Gastrocnemius medialis (tissue), 4 donors: ENCODE data around the gene TBC1D8. TPM values are rescaled to one million over a fixed set of nuclear protein-coding genes. Genes with fewer than 3 reads are reported as not detected.

Experiments
- ATAC-seq, 2 donors: fragments of 150-250 bp; one replicate each; pipeline ENCODE4 v1.9.1; 2016
- DNase-seq, 2 donors: peaks; one replicate each; pipeline ENCODE4 v3.0.0-alpha.2; 2019
- H3K27ac ChIP-seq, 4 donors: fragments of 200-600 bp; sonication (generic); 1 replicate in 1 of 4; 2 replicates in 3 of 4; pipeline ENCODE4 v1.5.1; 2016 to 2018; ENCODE audit warnings: mild to moderate bottlenecking in 2 of 4, moderate library complexity in 1 of 4
- H3K27me3 ChIP-seq, 3 donors: fragments of 200-600 bp; sonication (generic) in 2 of 3; 1 replicate in 1 of 3; 2 replicates in 2 of 3; pipeline versions ENCODE4 v1.5.1 to v1.6.0; 2016 to 2019; ENCODE audit warnings: mild to moderate bottlenecking in 1 of 3, moderate library complexity in 1 of 3
- H3K36me3 ChIP-seq, 2 donors: fragments of 200-600 bp; sonication (generic) in 1 of 2; one replicate each; pipeline ENCODE4 v1.5.1; 2017 to 2018
- H3K4me1 ChIP-seq, 2 donors: fragments of 200-600 bp; sonication (generic) in 1 of 2; one replicate each; pipeline ENCODE4 v1.5.1; 2016 to 2017; ENCODE audit warnings: mild to moderate bottlenecking in 2 of 2
- H3K4me3 ChIP-seq, 4 donors: fragments of 200-600 bp; sonication (generic) in 3 of 4; 1 replicate in 1 of 4; 2 replicates in 3 of 4; pipeline ENCODE4 v1.5.1; 2016 to 2019; ENCODE audit warnings: mild to moderate bottlenecking in 2 of 4
- H3K9me3 ChIP-seq, 3 donors: fragments of 200-600 bp; sonication (generic) in 2 of 3; 1 replicate in 1 of 3; 2 replicates in 2 of 3; pipeline ENCODE4 v1.5.1; 2016 to 2019
- POLR2A ChIP-seq, 2 donors: fragments of 450-650 bp; IDR thresholded peaks; one replicate each; pipeline ENCODE4 v1.6.1; 2017; ENCODE audit warnings: antibody characterized with exemption in 2 of 2, mild to moderate bottlenecking in 2 of 2, moderate library complexity in 2 of 2
- in situ Hi-C, 4 donors: fragments of 200-750 bp; cut with MboI; loops; one replicate each; pipeline versions ENCODE4 v1.15.0 to v1.8.0; 2017; ENCODE audit warnings: low sequenced_read_pairs in 4 of 4
- intact Hi-C: fragments of 100-400 bp; cut with DNase I; formaldehyde crosslinking; loops from one replicate; pipeline ENCODE4 v1.15.1; 2023; ENCODE audit warnings: low total_unique reads
- total RNA-seq, 4 donors: library from RNA; depleted of rRNA; stranded (reverse); fragments of >200 nt; gene quantifications; one replicate each; pipeline versions ENCODE4 v1.1.0 to v1.2.3, GENCODE V29; 2016
- TF ChIP-seq, protein P1 (sequence below), 5 experiments: fragments of 450-650 bp in 3 of 5; fragments of 200-600 bp in 2 of 5; sonication (generic) in 2 of 5; IDR thresholded peaks in 4 of 5; conservative IDR thresholded peaks in 1 of 5; 1 replicate in 4 of 5; 2 replicates in 1 of 5; pipeline ENCODE4 v1.5.1; 2016 to 2019; ENCODE audit warnings: antibody characterized with exemption in 5 of 5, mild to moderate bottlenecking in 3 of 5, moderate library complexity in 3 of 5

Gene TBC1D8
- total RNA-seq, 4 donors from 2014 or later: 103 to 298 (median 201) TPM

DNA sequence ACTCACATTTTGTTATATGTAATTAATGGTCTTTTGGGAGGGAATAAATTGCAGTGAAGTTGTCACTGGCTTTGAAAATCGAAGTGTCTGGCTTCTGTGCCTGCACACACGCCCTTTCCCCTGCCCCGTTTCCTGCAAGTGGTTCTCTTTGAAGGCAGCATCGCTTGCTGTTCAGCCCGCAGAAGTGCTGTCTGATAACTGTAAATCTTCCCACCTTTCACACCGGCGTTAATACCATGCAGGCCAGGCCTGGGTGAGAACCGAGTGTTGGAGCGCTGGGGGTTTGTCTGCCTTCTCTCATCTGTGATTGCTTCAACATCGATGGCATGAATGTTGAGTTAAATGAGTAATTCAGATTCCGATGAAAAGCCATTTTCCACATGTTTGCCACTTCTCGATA, 187.0 kb downstream of the TBC1D8 start:
- no peak overlapping the region for H3K4me3 ChIP-seq
- intact Hi-C loops (no loop called here), in situ Hi-C loops (no loop called here)
- H3K27ac ChIP-seq: no peak overlapping the region
- no peak for DNase-seq
- peaks cover 0 to 12% of the 10 kb centered on the region in 2 donors for H3K36me3 ChIP-seq
- ATAC-seq: no peak
- TF ChIP-seq, protein P1, sequence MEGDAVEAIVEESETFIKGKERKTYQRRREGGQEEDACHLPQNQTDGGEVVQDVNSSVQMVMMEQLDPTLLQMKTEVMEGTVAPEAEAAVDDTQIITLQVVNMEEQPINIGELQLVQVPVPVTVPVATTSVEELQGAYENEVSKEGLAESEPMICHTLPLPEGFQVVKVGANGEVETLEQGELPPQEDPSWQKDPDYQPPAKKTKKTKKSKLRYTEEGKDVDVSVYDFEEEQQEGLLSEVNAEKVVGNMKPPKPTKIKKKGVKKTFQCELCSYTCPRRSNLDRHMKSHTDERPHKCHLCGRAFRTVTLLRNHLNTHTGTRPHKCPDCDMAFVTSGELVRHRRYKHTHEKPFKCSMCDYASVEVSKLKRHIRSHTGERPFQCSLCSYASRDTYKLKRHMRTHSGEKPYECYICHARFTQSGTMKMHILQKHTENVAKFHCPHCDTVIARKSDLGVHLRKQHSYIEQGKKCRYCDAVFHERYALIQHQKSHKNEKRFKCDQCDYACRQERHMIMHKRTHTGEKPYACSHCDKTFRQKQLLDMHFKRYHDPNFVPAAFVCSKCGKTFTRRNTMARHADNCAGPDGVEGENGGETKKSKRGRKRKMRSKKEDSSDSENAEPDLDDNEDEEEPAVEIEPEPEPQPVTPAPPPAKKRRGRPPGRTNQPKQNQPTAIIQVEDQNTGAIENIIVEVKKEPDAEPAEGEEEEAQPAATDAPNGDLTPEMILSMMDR (IDR thresholded peaks at IDR 0.05 in 4 of 5, conservative IDR thresholded peaks at IDR 0.05 in 1 of 5): no peak
- no peak for TF ChIP-seq POLR2A (IDR thresholded peaks at IDR 0.05)
- peaks cover 0 to 2% of the 10 kb centered on the region in 2 donors for H3K4me1 ChIP-seq
- H3K27me3 ChIP-seq: no peaks in the 10 kb centered on the region
- H3K9me3 ChIP-seq: no peaks in the 10 kb centered on the region

GRCh38 chr2:100963026-100963375, 188.2 kb downstream of the TBC1D8 start:
- no peak for ATAC-seq
- H3K27ac ChIP-seq: no peak overlapping the region
- H3K27me3 ChIP-seq: no peaks in the 10 kb centered on the region

GRCh38 chr2:100962366-100963025, 188.7 kb downstream of the TBC1D8 start:
- no peak for ATAC-seq

More at GRCh38 chr2:100963026-100963375, 188.2 kb downstream of the TBC1D8 start:
- TF ChIP-seq, protein P1 (IDR thresholded peaks at IDR 0.05 in 4 of 5, conservative IDR thresholded peaks at IDR 0.05 in 1 of 5): no peak
- TF ChIP-seq POLR2A (IDR thresholded peaks at IDR 0.05): no peak
- intact Hi-C loops: no loop called here
- in situ Hi-C loops: no loop called here
- H3K9me3 ChIP-seq: no peaks in the 10 kb centered on the region
- no peak overlapping the region for H3K4me3 ChIP-seq
- H3K36me3 ChIP-seq: peaks cover 0 to under 1% of the 10 kb centered on the region in 2 donors
- no peak for DNase-seq
- H3K4me1 ChIP-seq: peaks cover 8 to 10% of the 10 kb centered on the region in 2 donors

GRCh38 chr2:100960688-100961087, 190.5 kb downstream of the TBC1D8 start:
- H3K9me3 ChIP-seq: no peaks in the 10 kb centered on the region
- H3K27me3 ChIP-seq: no peaks in the 10 kb centered on the region
- no peak overlapping the region for H3K27ac ChIP-seq
- intact Hi-C loops (no loop called here), in situ Hi-C loops (no loop called here)
- peaks cover 14 to 17% of the 10 kb centered on the region in 2 donors for H3K4me1 ChIP-seq
- no peak for DNase-seq
- no peak for ATAC-seq
- no peaks in the 10 kb centered on the region for H3K36me3 ChIP-seq
- no peak for TF ChIP-seq POLR2A (IDR thresholded peaks at IDR 0.05)
- TF ChIP-seq, protein P1 (IDR thresholded peaks at IDR 0.05 in 4 of 5, conservative IDR thresholded peaks at IDR 0.05 in 1 of 5): no peak
- no peak overlapping the region for H3K4me3 ChIP-seq

More at GRCh38 chr2:100962366-100963025, 188.7 kb downstream of the TBC1D8 start:
- Histone ChIP-seq H3K9me3 (no peaks in the 10 kb centered on the region), H3K4me3 (no peak overlapping the region), H3K27me3 (no peaks in the 10 kb centered on the region), H3K27ac (no peak overlapping the region), H3K4me1 (peaks cover 13% of the 10 kb centered on the region in 2 donors), H3K36me3 (no peaks in the 10 kb centered on the region)
- TF ChIP-seq, protein P1 (IDR thresholded peaks at IDR 0.05 in 4 of 5, conservative IDR thresholded peaks at IDR 0.05 in 1 of 5): no peak
- in situ Hi-C loops: no loop called here
- no peak for DNase-seq
- intact Hi-C loops: no loop called here
